Measurements from ENCODE around the gene PMS1. TPM values are rescaled to one million over a fixed set of nuclear protein-coding genes. Genes with fewer than 3 reads are reported as not detected.

The PMS1 gene
- total RNA-seq, 6 donors from 2014 or later, result 6.7 to 27.1 (median 20.0) TPM

DNA sequence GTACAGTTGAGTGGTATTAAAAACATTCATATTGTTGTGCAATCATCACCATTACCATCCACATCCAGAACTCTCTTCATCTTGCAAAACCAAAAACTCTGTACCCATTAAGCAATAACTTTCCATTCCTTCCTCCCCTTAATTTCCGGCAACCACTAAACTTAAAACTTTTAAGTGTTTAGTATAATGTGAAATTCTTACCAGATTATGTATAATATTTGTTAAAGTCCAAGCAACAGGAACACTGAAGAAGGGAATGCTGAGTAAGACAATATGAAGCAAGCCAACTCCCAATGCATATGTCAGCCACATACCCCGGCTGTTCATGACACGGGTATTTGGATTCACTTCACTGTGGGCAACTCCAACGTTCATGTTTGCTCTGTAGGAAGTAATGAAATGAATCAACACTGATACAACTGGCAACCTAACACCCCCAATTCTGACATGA is 2.0 kb upstream of the PMS1 start:
- Histone ChIP-seq H3K27ac (peak overlapping the region in 3 of 4 donors; percentile 22 to 95 (median 93)), H3K4me3 (peak overlapping the region in 2 of 4 donors; percentile 66 to 67), H3K36me3 (peaks cover 12 to 45% (median 16%) of the 10 kb centered on the region in 4 donors)

DNA sequence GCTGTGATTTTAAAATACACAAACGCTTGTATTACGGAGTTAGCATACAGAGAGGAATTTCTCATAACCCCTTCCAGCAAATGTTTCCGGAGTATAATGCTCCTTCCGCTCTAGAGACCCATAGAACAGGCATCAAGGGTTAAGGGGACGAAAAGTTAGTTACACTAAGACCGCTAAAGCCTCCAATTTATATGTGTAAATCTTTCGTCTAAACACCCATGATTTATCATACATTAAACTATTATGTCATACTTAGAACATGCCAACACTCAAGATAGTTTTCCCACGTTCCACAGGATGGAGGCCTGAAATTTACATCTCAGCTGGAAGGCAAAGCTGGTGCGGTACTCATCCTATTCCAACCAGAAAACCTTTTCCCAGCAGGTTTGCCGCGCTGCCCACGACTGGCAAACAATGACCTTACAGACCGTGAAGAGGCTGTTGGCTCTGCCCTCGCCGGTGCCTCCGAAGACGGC is 761 bp upstream of the PMS1 start:
- DNase-seq, result no peak
- peak; percentile 2 to 46 for ATAC-seq (ENCODE audit: low FRiP score in 2 of 2)
- Histone ChIP-seq H3K9me3 (no peaks in the 10 kb centered on the region), H3K27ac (peak overlapping the region; percentile 93 to 96 (median 95)), H3K4me3 (peak overlapping the region; percentile 63 to 90 (median 66)), H3K36me3 (peaks cover 6 to 36% (median 12%) of the 10 kb centered on the region in 4 donors), H3K27me3 (no peaks in the 10 kb centered on the region), H3K4me1 (peaks cover 17 to 42% (median 25%) of the 10 kb centered on the region in 4 donors)
- WGBS, 2 donors, result 0 to 1% methylated on average over 12 to 17 of the region's 17 CpGs
- TF ChIP-seq EP300 (IDR thresholded peaks at IDR 0.05) (no peak), POLR2AphosphoS5 (IDR thresholded peaks at IDR 0.05) (no peak), POLR2A (IDR thresholded peaks at IDR 0.05) (no peak)
- TF ChIP-seq, protein P1, sequence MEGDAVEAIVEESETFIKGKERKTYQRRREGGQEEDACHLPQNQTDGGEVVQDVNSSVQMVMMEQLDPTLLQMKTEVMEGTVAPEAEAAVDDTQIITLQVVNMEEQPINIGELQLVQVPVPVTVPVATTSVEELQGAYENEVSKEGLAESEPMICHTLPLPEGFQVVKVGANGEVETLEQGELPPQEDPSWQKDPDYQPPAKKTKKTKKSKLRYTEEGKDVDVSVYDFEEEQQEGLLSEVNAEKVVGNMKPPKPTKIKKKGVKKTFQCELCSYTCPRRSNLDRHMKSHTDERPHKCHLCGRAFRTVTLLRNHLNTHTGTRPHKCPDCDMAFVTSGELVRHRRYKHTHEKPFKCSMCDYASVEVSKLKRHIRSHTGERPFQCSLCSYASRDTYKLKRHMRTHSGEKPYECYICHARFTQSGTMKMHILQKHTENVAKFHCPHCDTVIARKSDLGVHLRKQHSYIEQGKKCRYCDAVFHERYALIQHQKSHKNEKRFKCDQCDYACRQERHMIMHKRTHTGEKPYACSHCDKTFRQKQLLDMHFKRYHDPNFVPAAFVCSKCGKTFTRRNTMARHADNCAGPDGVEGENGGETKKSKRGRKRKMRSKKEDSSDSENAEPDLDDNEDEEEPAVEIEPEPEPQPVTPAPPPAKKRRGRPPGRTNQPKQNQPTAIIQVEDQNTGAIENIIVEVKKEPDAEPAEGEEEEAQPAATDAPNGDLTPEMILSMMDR (IDR thresholded peaks at IDR 0.05), result no peak

More for the DNA sequence above, 2.0 kb upstream of the PMS1 start:
- Histone ChIP-seq H3K27me3 (no peaks in the 10 kb centered on the region), H3K9me3 (no peaks in the 10 kb centered on the region), H3K4me1 (peaks cover 17 to 42% (median 26%) of the 10 kb centered on the region in 4 donors)
- DNase-seq (no peak), ATAC-seq (ENCODE audit: low FRiP score in 2 of 2) (no peak)
- WGBS, 2 donors, result 32 to 53% methylated on average over 4 of the region's 4 CpGs
- TF ChIP-seq EP300 (IDR thresholded peaks at IDR 0.05), result no peak
- no peak for TF ChIP-seq POLR2A (IDR thresholded peaks at IDR 0.05)
- TF ChIP-seq, protein P1 (IDR thresholded peaks at IDR 0.05), result no peak
- no peak for TF ChIP-seq POLR2AphosphoS5 (IDR thresholded peaks at IDR 0.05)

DNA sequence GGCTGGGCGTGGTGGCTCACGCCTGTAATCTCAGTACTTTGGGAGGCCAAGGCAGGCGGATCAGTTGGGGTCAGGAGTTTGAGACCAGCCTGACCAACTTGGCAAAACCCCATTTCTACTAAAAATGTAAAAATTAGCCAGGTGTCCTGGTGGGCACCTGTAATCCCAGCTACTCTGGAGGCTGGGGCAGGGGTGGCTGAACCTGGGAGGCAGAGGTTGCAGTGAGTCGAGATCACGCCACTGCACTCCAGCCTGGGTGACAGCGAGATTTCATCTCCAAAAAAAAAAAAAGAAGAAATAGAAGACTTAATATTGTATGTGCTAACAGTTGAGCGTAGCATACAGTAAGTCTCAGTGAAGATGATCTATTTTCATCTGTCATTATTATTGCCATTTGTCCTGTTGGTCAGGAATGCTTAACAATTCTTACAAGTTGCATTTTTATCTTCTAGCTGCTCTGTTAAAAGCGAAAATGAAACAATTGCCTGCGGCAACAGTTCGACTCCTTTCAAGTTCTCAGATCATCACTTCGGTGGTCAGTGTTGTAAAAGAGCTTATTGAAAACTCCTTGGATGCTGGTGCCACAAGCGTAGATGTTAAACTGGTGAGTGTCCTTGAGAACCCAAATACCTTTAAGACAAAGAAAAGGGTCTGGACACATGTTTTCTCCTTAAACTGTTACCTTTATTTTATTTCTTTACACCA is 7.2 kb downstream of the PMS1 start:
- no peak overlapping the region for H3K4me3 ChIP-seq
- ATAC-seq (ENCODE audit: low FRiP score in 2 of 2) (no peak), DNase-seq (no peak)
- TF ChIP-seq EP300 (IDR thresholded peaks at IDR 0.05) (no peak), POLR2A (IDR thresholded peaks at IDR 0.05) (no peak), POLR2AphosphoS5 (IDR thresholded peaks at IDR 0.05) (no peak)
- TF ChIP-seq, protein P1 (IDR thresholded peaks at IDR 0.05), result no peak
- no peaks in the 10 kb centered on the region for H3K4me1 ChIP-seq
- no peaks in the 10 kb centered on the region for H3K27me3 ChIP-seq
- no peaks in the 10 kb centered on the region for H3K9me3 ChIP-seq
- peaks cover 0 to 28% (median 9%) of the 10 kb centered on the region in 4 donors for H3K36me3 ChIP-seq
- no peak overlapping the region for H3K27ac ChIP-seq
- 83 to 89% methylated on average over 12 of the region's 12 CpGs for WGBS, 2 donors

DNA sequence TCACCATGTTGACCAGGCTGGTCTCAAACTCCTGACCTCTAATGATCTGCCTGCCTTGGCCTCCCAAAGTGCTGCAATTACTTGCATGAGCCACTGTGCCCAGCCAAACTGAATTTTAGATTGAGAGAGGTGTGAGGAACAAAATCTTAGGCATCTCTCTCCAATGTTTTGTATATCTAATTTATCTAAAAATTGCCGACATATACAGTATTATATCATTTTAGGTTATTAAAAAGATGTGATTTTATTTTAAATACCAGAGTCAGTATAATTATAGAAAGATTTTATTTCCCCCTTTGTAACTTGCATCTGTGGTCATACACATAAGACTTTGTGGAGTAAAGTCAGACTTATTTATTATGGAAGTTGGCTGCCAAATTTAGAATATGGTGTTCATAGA is 10.1 kb downstream of the PMS1 start:
- no peak for DNase-seq
- TF ChIP-seq EP300 (IDR thresholded peaks at IDR 0.05) (no peak), POLR2A (IDR thresholded peaks at IDR 0.05) (no peak), POLR2AphosphoS5 (IDR thresholded peaks at IDR 0.05) (no peak)
- TF ChIP-seq, protein P1 (IDR thresholded peaks at IDR 0.05), result no peak
- Histone ChIP-seq H3K27ac (no peak overlapping the region), H3K9me3 (no peaks in the 10 kb centered on the region), H3K4me1 (no peaks in the 10 kb centered on the region), H3K36me3 (peaks cover 0 to 28% (median 12%) of the 10 kb centered on the region in 4 donors), H3K4me3 (no peak overlapping the region), H3K27me3 (no peaks in the 10 kb centered on the region)
- ATAC-seq (ENCODE audit: low FRiP score in 2 of 2), result no peak
- 96 to 100% methylated on average over 1 of the region's 1 CpG for WGBS, 2 donors

Data from upper lobe of left lung (tissue), 6 donors.